Measurements from ENCODE around the gene OR13G1. TPM values are rescaled to one million over a fixed set of nuclear protein-coding genes. Genes with fewer than 3 reads are reported as not detected.

The OR13G1 gene
- total and polyA plus RNA-seq, 9 donors, result not detected

GRCh38 chr1:247627951-247628350 is 51.6 kb downstream of the OR13G1 start:
- no peak for TF ChIP-seq POLR2A (IDR thresholded peaks at IDR 0.05)
- no peak for TF ChIP-seq CTCF (IDR thresholded peaks at IDR 0.05)
- TF ChIP-seq EP300 (IDR thresholded peaks at IDR 0.05), result no peak
- no peak overlapping the region for H3K4me3 ChIP-seq
- no peaks in the 10 kb centered on the region for H3K9me3 ChIP-seq
- no peaks in the 10 kb centered on the region for H3K27me3 ChIP-seq
- intact Hi-C loops (cut with DNase I), result no loop called here
- no peak overlapping the region for H3K27ac ChIP-seq
- no peaks in the 10 kb centered on the region for H3K4me1 ChIP-seq (ENCODE audit: insufficient read depth)
- no peak for DNase-seq
- H3K36me3 ChIP-seq, result no peaks in the 10 kb centered on the region
- WGBS, 3 donors, result 44 to 68% (median 48%) methylated on average over 3 of the region's 3 CpGs

Other genes starting within 250 kb of the OR13G1 start
- gene OR2B11, start 221.6 kb downstream of the OR13G1 start, total RNA-seq, result not detected
- gene OR2B11, start 221.6 kb downstream of the OR13G1 start, polyA plus RNA-seq, result not detected
- under 1 TPM in 1 of 7 donors, not detected in 6; 0.15 TPM for gene OR2C3, start 143.3 kb downstream of the OR13G1 start, total RNA-seq
- gene OR2C3, start 143.3 kb downstream of the OR13G1 start, polyA plus RNA-seq, result under 1 TPM in 1 of 2 donors, not detected in 1; 0.04 TPM
- gene GCSAML, start 130.6 kb downstream of the OR13G1 start, total RNA-seq, result under 1 TPM in 3 of 7 donors, not detected in 4; 0.13 to 0.42 (median 0.35) TPM
- under 1 TPM; 0.05 to 0.52 TPM for gene GCSAML, start 130.6 kb downstream of the OR13G1 start, polyA plus RNA-seq
- gene OR2G2, start 91.4 kb downstream of the OR13G1 start, total RNA-seq, result not detected
- not detected for gene OR2G2, start 91.4 kb downstream of the OR13G1 start, polyA plus RNA-seq
- gene OR2G3, start 74.2 kb downstream of the OR13G1 start, total RNA-seq, result not detected
- gene OR2G3, start 74.2 kb downstream of the OR13G1 start, polyA plus RNA-seq, result not detected
- not detected for gene OR6F1, start 36.9 kb upstream of the OR13G1 start, total RNA-seq
- gene OR6F1, start 36.9 kb upstream of the OR13G1 start, polyA plus RNA-seq, result not detected
- gene OR14K1, start 58.9 kb upstream of the OR13G1 start, total RNA-seq, result not detected
- gene OR14K1, start 58.9 kb upstream of the OR13G1 start, polyA plus RNA-seq, result not detected
- not detected for gene OR14A2, start 68.4 kb upstream of the OR13G1 start, total RNA-seq
- not detected for gene OR14A2, start 68.4 kb upstream of the OR13G1 start, polyA plus RNA-seq
- not detected for gene OR1C1, start 80.8 kb upstream of the OR13G1 start, total RNA-seq
- not detected for gene OR1C1, start 80.8 kb upstream of the OR13G1 start, polyA plus RNA-seq
- not detected for gene OR14A16, start 144.4 kb upstream of the OR13G1 start, total RNA-seq
- not detected for gene OR14A16, start 144.4 kb upstream of the OR13G1 start, polyA plus RNA-seq
- gene OR11L1, start 162.2 kb upstream of the OR13G1 start, total RNA-seq, result not detected
- not detected for gene OR11L1, start 162.2 kb upstream of the OR13G1 start, polyA plus RNA-seq
- gene TRIM58, start 177.4 kb upstream of the OR13G1 start, total RNA-seq, result 1 to 10 TPM in 1 of 7 donors, under 1 TPM in 6; 0.13 to 3.2 (median 0.41) TPM
- under 1 TPM; 0.13 to 0.35 TPM for gene TRIM58, start 177.4 kb upstream of the OR13G1 start, polyA plus RNA-seq
- gene OR2W3, start 215.8 kb upstream of the OR13G1 start, total RNA-seq, result under 1 TPM in 2 of 7 donors, not detected in 5; 0.25 to 0.46 TPM
- under 1 TPM in 1 of 2 donors, not detected in 1; 0.22 TPM for gene OR2W3, start 215.8 kb upstream of the OR13G1 start, polyA plus RNA-seq
- gene OR2T8, start 240.5 kb upstream of the OR13G1 start, total RNA-seq, result not detected
- gene OR2T8, start 240.5 kb upstream of the OR13G1 start, polyA plus RNA-seq, result not detected
- gene OR2AJ1, start 245.2 kb upstream of the OR13G1 start, total RNA-seq, result not detected
- not detected for gene OR2AJ1, start 245.2 kb upstream of the OR13G1 start, polyA plus RNA-seq